ENCODE results near the gene ABCA3.

ABCA3 gene

DNA sequence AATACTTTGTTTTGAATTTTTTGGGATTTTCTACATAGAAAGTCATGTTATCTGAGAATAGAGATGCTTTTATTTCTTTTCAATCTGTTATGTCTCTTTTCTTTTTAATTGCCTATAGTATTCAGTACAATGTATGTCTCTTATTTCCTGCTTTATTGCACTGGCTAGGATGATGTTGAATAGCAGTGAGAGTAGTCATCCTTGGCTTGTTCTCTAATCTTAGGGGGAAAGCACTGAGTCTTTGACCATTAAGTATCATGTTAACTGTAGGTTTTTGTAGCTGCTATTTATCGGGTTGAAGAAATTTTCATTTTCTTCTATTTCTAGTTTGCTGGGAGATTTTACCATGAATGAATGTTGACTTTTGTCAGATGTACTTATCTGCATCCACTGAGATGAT lies 10.0 kb upstream of the ABCA3 start:
- DNase-seq (ENCODE audit: low spot score), result no peak

DNA sequence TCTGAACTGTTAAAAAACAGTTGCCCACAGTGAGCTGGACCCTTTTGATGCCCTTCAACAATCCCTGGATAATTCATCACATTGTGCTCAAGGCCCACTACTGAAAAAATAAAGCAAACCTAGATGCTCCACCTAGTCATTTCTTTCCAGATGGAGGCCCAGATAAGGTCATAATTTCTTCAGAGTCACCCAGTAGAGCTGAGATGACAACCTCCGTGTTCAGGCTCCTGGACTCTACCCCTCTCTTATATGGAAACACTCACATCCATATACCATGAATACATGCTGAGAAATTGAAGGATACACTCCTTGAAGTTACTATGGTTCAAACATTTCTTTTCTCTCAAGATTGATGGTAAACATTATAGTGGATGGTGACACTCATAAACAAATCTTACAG lies 2.7 kb upstream of the ABCA3 start:
- no peak for DNase-seq (ENCODE audit: low spot score)

- no peak for DNase-seq (ENCODE audit: low spot score)
Observed at GRCh38 chr16:2341456-2342447, 1.2 kb upstream of the ABCA3 start.

DNA sequence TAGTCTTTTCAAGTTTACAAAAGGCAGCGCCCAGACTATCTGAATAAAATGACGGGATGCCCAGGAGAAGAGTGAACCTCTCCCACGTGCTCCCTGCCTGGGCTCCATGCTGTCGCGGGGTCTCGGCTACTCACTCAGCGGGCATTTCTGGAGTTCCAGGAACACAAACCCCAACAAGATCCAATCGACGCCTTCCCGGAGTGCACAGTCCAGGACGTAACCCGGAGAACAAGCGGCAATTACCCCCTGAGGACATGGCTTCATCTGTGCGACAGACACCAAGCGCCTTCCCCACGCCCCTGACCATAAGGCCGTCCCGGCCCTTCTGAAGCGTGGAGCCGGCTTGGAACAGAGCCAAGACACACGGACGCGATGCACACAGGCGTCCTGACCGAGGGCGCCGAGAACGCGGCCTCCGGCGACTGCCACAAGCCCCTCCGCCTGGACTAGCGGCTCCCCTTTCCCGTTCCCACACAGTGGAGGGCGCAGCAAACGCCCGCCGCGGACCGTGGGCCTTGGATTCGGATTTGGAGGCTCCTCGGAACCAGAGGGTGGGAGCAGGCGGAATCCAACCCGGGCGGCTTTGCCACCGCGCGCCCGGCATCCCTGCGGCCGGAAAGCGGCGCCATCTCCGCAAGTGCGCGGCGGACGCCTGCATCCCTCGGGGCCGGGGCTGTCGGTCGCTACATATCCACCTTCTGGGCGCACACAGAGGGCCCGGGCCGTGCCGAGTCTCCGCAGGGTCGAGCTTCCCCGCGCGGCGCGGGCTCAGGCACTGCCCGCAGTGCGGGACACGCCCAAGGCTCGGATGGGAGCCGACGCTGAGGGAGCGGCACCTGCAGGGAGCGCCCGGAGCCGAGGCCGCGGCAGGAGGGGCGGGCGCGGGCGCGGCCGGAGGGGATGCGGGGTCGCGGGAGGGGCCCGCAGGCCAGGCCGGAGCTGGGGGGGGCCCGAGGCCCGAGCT lies 725 bp downstream of the ABCA3 start:
- DNase-seq (ENCODE audit: low spot score), result peak; percentile 47

GRCh38 chr16:2337431-2338296 lies 2.9 kb downstream of the ABCA3 start:
- no peak for DNase-seq (ENCODE audit: low spot score)

GRCh38 chr16:2335286-2335895 lies 5.1 kb downstream of the ABCA3 start:
- DNase-seq (ENCODE audit: low spot score), result no peak

DNA sequence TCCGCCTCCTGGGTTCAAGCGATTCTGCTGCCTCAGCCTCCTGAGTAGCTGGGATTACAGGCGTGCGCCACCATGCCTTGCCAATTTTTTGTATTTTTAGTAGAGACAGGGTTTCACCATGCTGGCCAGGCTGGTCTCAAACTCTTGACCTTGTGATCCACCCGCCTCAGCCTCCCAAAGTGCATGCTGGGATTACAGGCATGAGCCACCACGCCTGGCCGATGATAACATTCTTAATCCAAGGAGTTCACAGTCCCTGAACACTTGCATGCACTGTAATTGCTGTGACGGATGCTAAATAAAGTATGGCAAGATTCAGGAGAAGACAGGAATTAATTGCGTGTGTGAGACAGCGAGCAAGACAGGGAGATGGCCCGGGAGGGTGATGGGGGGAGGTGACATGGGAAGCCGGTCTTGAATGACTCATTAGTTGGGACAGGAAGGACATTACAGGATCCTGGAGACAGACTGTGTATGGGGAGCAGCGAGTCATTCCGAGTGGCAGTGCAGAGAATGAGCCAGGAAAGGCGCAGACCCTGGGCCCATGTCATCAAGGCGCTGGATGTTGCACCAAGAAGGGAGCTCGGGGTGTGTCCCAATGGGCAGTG lies 6.7 kb downstream of the ABCA3 start:
- DNase-seq (ENCODE audit: low spot score), result no peak

DNA sequence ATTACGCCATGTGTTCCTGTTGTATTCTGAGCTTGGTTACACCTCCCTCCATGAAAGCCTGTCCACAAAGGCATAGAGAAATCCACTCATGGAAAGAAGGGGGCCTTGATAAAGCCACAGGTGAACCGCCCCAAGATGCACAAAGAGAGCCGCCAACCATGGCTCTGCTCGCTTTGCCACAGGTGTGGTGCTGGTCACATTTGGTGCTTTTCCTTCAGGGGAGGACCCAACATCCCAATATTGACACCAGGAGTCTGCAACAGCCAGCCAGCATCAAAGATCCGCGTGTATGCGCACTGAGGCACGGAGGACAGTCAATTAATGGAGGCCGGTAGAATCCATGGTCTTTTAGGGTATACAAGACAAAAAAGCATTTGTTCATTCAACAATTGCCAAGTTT lies 7.3 kb downstream of the ABCA3 start:
- no peak for DNase-seq (ENCODE audit: low spot score)

GRCh38 chr16:2331931-2332267 lies 8.6 kb downstream of the ABCA3 start:
- no peak for DNase-seq (ENCODE audit: low spot score)

DNA sequence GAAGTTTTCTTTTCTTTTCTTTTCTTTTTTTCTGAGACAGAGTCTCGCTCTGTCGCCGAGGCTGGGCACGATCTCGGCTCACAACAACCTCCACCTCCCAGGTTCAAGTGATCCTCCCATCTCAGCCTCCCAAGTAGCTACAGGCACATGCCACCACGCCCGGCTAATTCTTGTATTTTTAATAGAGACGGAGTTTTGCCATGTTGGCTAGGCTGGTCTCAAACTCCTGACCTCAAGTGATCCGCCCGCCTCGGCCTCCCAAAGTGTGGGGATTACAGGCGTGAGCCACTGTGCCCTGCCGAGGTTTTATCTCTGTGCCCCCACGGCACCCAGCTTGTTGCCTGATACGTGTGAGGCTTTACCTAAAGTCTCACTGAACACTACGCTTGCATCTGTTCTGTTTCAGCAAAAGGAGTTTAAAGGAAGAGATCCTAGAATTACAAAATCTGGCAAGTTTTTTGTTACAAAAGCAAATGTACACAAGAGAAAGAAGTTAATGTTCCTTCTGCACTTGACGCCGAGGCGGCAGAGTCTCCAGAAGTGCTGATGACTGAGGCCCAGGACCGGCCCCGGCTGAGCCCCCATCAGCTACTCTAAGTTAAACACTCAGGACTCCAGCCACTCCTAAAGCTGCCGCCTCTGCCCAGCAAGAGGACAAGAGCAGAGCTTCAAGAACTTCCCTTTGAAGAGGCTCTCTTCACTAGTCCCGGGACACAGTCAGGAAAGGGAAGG lies 9.2 kb downstream of the ABCA3 start:
- no peak for DNase-seq (ENCODE audit: low spot score)

DNA sequence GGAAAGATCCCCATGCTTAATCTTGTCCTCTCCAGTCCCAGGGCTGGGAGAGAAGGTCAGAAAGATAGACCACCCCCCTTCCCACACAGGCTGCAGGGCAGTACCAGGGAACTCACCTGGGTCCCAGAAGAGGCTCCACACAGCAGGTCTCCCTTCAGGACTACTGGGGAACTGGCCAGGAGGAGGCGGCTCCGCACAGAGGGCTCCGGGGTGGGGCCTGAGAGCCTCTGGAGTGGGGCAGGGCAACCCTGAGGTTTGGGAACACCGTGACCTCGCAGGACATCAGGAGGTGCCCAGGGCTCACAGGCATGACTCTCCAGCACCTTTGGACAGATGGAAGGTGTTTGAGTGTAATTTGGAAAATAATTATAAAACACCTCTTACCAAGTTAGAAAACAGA lies 11.0 kb downstream of the ABCA3 start:
- no peak for DNase-seq (ENCODE audit: low spot score)

DNA sequence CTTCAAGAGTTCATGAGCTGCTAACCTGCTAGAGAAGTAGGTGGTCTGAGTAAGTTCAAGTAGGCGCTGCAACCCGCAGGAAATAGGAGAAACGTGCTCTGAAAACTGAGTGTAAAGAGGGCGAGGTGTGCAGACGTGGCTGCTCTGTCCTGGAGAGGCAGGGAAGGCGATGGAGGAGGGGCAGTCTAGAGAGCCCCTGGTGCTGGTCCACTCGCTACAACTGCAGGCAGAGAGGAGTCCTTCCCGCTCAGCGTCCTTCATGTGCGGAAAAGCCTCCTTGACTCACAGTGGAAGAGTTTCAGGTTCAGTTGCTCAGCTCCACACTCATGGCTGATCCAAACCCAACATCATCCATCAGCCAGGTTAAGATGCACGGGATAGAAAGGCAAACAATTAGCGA lies 12.1 kb downstream of the ABCA3 start:
- DNase-seq (ENCODE audit: low spot score), result no peak

GRCh38 chr16:2326191-2326590 lies 14.3 kb downstream of the ABCA3 start:
- DNase-seq (ENCODE audit: low spot score), result no peak

DNA sequence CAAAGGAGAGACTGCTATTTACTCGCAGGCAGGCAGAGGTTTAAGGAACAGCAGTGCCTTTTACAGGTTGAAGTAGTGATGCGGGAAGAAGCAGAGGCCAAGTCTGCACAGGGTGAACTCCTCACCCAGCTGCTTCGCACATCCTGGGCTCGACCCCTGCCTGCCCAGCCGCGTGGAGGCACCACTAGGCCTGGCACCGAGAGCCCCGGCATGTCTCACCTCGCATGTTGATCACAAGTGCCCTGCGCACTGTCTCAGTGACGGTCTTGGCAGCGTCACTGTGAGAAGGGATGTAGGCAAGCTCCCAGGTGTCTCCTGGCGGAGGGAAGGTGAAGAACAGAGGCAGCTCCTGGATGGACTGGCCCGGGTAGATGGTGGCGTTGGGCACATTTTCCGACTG lies 14.7 kb downstream of the ABCA3 start:
- no peak for DNase-seq (ENCODE audit: low spot score)

DNA sequence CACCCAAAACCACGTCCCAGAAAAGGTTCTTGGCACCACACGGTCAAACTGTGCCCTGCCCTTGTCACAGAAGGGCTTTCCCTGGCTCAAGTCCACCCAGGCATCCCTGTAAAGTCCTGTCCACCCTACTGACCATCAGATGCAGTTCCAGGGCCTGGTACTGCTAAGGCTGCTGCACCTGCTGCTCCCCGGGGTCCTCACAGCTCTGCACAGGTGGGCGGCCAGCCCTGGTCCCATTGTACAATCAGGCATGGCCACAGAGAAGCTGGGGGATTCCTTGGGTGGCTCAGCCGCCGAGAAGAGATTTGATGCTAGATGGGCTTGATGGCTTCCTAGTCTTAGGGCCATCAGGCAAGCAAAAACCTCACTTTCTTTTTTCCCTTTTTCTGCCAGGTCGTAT lies 15.3 kb downstream of the ABCA3 start:
- DNase-seq (ENCODE audit: low spot score), result no peak

DNA sequence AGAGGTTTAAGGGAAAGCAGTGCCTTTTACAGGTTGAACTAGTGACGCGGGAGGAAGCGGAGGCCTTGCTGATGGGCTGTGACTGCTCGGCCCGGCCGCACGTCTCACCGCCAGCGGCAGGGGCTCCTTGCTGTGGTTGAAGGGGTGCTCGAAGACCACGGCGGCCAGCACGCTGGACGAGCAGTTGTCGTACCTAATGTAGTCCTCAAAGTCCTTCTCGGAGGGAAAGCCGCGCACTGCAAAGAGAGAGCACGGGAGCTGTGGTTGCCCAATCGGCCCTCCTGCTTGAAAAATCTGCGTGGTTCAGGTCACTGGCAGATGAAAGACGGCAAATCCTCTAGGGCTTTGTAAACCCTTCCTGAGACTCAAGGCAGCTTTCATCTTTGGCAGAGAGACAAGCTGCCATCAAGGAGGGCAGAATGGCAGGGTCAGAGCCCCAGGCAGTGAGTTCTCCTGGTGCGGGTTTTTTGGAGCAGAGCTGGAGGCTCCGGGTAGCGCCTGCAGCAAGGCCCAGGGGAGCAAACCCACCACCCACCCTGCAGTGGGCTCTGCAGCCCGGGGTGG lies 16.1 kb downstream of the ABCA3 start:
- DNase-seq (ENCODE audit: low spot score), result no peak

DNA sequence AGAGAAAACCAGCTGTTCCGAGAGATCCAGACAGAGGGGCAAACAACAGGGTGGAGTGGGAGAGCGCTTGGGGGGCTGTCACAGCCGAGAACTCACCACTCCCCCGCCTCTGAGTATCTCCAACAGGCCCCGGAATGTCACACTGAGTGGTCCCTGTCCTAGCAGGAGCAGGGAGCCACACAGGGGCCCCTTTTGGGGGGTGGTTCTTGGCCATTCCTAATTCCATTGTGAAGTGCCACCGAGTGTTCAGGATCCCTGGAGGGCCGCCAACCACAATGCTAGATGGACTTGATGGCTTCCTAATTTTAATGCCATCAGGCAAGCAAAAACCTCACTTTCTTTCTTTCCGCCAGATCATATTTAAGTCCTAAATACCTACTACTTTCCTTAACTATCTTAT lies 16.8 kb downstream of the ABCA3 start:
- no peak for DNase-seq (ENCODE audit: low spot score)

DNA sequence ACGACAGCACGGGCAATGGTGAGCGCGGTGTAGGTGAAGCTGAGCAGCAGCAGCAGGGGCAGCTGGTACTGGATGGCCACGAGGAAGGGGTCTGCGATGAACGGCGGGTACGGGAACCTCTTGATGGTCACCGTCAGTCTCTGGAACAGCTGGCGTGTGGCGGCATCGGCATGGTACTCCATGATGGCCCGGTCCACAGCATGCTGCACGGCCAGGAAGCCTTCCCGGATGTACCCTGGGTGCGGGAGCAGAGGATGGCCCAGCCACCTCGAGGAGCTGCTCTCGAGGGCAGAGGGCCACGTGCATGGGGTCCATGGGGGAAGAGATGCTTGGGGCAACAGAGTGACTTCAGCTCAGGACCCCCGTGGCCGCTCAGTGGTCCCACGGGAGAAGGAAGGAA lies 20.9 kb downstream of the ABCA3 start:
- no peak for DNase-seq (ENCODE audit: low spot score)

DNA sequence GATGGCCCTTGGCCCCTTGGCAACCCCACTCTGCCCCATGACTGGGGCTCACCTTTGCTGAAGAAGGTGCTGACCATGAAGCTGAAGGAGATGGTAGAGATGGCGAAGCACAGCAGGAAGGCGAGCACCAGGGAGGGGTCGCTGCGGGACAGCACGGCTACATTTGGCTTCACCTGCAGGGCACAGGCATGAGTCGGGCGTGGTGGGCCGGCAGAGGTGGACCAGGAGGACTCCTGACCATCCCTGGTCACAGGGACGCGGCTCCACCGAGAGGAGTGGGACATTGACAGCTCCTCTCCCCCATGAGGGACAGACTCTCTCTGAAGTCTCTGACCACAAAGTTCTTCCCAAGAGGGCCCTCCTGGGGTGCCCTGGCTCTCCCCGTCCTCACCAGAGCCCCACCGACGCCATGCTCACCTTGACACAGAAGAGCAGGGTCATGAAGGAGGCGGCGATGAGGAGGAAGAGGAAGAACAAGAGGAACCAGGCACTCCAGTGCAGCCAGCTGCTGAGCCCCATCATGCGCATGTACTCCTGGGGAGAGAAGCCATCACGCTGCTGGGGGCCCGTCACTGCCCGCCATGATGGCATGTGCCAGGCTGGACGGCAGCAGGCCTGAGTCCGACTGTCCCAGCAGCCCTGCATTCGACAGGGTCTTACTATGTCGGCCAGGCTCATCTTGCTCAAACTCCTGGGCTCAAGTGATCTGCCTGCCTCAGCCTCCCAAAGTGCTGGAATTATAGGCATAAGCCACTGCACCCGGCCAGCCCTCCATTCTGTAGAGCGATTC lies 23.1 kb downstream of the ABCA3 start:
- no peak for DNase-seq (ENCODE audit: low spot score)
